ENCODE measurements around the gene OR9A2.

DNA sequence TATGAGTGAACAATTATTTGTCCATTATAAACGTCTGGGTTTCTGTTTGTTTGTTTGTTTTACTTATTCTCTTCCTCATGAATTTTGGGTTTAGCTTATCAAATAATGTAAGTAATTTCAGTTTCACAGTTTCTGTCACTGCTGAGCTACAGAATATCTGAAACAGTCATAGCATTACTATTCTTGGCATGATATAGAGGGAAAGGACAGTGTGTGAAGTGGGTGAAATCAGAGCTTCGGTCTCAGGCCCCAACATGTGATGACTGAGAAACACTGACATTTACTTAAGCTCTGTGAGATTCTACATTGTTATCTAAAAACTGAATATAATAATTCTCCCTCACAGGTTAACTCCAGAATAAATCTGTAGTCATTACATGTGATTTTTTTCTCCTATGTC, 16.5 kb upstream of the OR9A2 start:
- TF ChIP-seq CTCF (IDR thresholded peaks at IDR 0.05) (no peak), POLR2A (IDR thresholded peaks at IDR 0.05) (no peak), POLR2AphosphoS5 (IDR thresholded peaks at IDR 0.05) (peak; percentile 11)

Measured in prostate gland (tissue), 2 donors.